PC-3 (cell line): ENCODE measurements around the gene CERK.

Experiments used
- EZH2phosphoT487 ChIP-seq: fragments of 300-600 bp; sonication (generic); IDR thresholded peaks from 2 replicates; pipeline ENCODE4 v1.6.1; 2018; ENCODE audit warnings: mild to moderate bottlenecking, antibody characterized with exemption, low read length, borderline replicate concordance
- TF ChIP-seq, protein P1 (sequence below): fragments of 300-600 bp; sonication (generic); conservative IDR thresholded peaks from 2 replicates; pipeline ENCODE4 v1.5.1; 2017; ENCODE audit warnings: antibody characterized with exemption, low read depth, mild to moderate bottlenecking, low read length

DNA sequence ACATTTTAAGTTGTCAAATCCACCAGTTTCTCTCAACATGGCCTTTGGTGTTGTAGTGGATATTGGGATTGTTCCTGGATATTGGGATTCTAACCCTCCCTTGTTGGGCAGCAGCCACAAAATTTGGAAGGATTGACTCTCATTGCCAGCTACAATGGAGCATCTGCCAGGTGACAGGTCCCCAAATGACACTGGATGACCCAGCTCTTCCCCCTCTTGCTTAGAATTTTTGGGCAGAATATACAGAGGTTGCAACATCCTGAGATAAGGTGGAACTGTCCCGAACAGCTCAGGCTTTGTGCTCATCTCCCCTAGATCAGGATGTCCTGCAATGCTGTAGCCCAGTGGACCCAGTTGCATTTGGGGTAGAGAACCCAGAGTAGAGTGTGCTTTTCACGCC, 19.1 kb upstream of the CERK start:
- TF ChIP-seq, protein P1, sequence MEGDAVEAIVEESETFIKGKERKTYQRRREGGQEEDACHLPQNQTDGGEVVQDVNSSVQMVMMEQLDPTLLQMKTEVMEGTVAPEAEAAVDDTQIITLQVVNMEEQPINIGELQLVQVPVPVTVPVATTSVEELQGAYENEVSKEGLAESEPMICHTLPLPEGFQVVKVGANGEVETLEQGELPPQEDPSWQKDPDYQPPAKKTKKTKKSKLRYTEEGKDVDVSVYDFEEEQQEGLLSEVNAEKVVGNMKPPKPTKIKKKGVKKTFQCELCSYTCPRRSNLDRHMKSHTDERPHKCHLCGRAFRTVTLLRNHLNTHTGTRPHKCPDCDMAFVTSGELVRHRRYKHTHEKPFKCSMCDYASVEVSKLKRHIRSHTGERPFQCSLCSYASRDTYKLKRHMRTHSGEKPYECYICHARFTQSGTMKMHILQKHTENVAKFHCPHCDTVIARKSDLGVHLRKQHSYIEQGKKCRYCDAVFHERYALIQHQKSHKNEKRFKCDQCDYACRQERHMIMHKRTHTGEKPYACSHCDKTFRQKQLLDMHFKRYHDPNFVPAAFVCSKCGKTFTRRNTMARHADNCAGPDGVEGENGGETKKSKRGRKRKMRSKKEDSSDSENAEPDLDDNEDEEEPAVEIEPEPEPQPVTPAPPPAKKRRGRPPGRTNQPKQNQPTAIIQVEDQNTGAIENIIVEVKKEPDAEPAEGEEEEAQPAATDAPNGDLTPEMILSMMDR = no peak
- no peak for TF ChIP-seq EZH2phosphoT487
